ENCODE results near the gene HERC2. TPM values are rescaled to one million over a fixed set of nuclear protein-coding genes. Genes with fewer than 3 reads are reported as not detected.
A peak's percentile ranks its signal among the peaks of the same experiment; 100 is the strongest.

Gene HERC2
- total and polyA plus RNA-seq, 10 donors: 16.1 to 79.8 (median 58.9) TPM

DNA sequence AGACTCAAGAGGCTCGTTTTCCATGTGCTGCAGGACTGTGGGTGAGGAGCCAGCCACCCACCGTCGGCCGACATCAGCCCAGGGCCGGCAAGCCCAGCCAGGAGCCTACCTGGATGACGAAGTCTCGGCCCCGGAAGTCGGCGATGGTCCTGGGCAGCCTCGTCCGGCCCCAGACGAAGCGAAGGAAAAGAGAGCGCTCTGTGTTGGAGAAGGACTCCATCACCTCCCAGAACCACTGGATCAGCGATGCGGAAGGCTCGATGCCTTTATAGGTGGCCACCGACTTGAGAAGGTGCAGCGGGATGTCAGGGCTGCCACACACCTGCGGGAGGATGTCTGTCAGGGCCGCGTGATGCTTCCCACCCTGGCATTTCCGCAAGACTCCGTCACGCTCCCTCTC, 209.0 kb downstream of the HERC2 start:
- WGBS, 5 donors: 96 to 98% (median 97%) methylated on average over 26 of the region's 26 CpGs
- Histone ChIP-seq H3K27ac (no peak overlapping the region), H3K4me1 (peaks cover 0 to under 1% (median 0%) of the 10 kb centered on the region in 6 donors), H3K36me3 (peaks cover 0 to 75% (median 68%) of the 10 kb centered on the region in 6 donors), H3K4me3 (no peak overlapping the region), H3K9me3 (no peaks in the 10 kb centered on the region), H3K27me3 (replicated peaks in 1 of 7) (peaks cover 0 to 2% (median 0%) of the 10 kb centered on the region in 7 donors)
- DNase-seq: peak; percentile 57
- intact Hi-C loops (cut with DNase I; ENCODE audit: low total_unique reads): no loop called here
- TF ChIP-seq POLR2AphosphoS5 (IDR thresholded peaks at IDR 0.05): no peak
- TF ChIP-seq, protein P1, sequence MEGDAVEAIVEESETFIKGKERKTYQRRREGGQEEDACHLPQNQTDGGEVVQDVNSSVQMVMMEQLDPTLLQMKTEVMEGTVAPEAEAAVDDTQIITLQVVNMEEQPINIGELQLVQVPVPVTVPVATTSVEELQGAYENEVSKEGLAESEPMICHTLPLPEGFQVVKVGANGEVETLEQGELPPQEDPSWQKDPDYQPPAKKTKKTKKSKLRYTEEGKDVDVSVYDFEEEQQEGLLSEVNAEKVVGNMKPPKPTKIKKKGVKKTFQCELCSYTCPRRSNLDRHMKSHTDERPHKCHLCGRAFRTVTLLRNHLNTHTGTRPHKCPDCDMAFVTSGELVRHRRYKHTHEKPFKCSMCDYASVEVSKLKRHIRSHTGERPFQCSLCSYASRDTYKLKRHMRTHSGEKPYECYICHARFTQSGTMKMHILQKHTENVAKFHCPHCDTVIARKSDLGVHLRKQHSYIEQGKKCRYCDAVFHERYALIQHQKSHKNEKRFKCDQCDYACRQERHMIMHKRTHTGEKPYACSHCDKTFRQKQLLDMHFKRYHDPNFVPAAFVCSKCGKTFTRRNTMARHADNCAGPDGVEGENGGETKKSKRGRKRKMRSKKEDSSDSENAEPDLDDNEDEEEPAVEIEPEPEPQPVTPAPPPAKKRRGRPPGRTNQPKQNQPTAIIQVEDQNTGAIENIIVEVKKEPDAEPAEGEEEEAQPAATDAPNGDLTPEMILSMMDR (IDR thresholded peaks at IDR 0.05 in 8 of 11, conservative IDR thresholded peaks at IDR 0.05 in 3 of 11): no peak
- TF ChIP-seq POLR2A (IDR thresholded peaks at IDR 0.05): no peak

DNA sequence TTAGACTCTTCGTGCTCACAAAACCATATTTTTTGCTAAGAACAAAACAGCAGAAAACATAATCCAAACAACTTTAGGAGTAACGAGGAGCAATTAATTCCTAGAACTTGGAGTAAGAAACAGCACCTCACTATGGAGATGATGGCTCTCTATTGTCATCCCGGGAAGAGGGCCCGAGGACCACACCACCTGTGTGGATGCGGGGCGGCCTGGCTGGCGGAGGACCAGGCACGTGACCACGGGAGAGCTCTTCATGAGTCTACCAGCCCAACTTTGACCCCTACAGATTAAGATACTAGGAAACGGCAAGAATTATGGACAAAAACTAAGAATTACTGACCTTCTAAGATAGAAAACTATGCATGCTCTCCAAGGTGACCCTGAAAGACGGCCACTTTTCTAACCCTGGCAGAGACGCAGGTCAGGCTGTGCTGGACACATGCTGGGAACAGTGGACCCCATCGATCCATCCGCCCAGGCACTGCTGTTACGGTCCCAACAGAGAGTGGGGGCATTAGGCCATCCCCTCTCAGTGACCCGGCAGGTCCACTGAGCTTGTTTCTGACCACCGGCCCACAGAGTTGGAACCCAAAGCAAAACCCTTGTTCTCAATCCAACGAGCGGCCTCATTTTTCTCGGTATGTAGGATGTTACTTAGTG, 209.7 kb downstream of the HERC2 start:
- Histone ChIP-seq H3K4me3 (no peak overlapping the region), H3K36me3 (peaks cover 0 to 67% (median 63%) of the 10 kb centered on the region in 6 donors), H3K27me3 (replicated peaks in 1 of 7) (peaks cover 0 to 9% (median 6%) of the 10 kb centered on the region in 7 donors), H3K27ac (no peak overlapping the region), H3K4me1 (peaks cover 0 to 8% (median 7%) of the 10 kb centered on the region in 6 donors), H3K9me3 (no peaks in the 10 kb centered on the region)
- DNase-seq: no peak
- WGBS, 5 donors: 94 to 98% (median 95%) methylated on average over 19 to 20 of the region's 20 CpGs
- intact Hi-C loops (cut with DNase I; ENCODE audit: low total_unique reads): no loop called here
- TF ChIP-seq POLR2A (IDR thresholded peaks at IDR 0.05): no peak
- TF ChIP-seq, protein P1 (IDR thresholded peaks at IDR 0.05 in 8 of 11, conservative IDR thresholded peaks at IDR 0.05 in 3 of 11): no peak

DNA sequence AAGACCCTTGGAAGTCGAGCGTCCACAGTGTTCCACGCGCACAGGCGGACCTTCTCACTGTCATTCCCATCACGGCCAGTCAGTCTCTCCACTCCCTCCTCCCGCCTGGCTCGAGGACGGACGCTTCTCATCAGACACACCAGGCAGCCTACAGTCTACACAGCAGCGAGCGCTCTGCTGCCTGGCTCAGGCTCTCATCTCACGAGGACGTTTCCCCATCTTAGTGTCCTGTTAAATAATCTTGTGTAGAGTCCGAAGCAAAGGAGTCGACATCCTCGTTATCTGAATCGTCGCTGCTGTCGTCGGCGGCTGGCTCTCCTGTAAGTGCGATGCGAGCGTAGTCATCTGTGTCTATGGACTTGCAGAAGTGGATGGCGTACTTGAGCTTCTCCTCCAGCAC, 210.4 kb downstream of the HERC2 start:
- Histone ChIP-seq H3K4me3 (no peak overlapping the region), H3K36me3 (peaks cover 0 to 60% (median 56%) of the 10 kb centered on the region in 6 donors), H3K4me1 (peaks cover 3 to 15% (median 14%) of the 10 kb centered on the region in 6 donors), H3K9me3 (no peaks in the 10 kb centered on the region), H3K27me3 (replicated peaks in 1 of 7) (peaks cover 0 to 16% (median 13%) of the 10 kb centered on the region in 7 donors), H3K27ac (no peak overlapping the region)
- intact Hi-C loops (cut with DNase I; ENCODE audit: low total_unique reads): no loop called here
- 93 to 96% (median 94%) methylated on average over 26 of the region's 26 CpGs for WGBS, 5 donors
- TF ChIP-seq POLR2AphosphoS5 (IDR thresholded peaks at IDR 0.05) (no peak), POLR2A (IDR thresholded peaks at IDR 0.05) (no peak)
- TF ChIP-seq, protein P1 (IDR thresholded peaks at IDR 0.05 in 8 of 11, conservative IDR thresholded peaks at IDR 0.05 in 3 of 11): no peak
- DNase-seq: peak; percentile 67

DNA sequence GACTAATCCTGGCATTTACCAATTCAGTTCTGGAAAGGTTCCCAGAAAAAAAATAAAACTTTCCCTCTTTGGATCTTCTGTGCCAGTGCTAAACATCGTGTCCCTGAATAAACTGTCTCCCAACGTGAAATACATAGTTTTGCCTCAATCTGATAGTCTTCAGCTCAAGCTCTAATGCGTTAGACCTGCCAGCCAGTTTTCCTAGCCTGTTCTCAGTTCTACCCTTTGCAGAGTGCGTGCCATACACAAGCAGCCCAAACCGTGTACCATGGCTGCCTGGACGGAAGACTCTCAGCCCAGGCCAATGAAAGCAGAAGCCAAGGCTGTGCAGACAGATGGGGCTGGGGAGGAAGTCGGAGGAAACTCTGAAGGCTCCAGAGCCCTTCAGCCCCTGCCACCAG, 211.5 kb downstream of the HERC2 start:
- no peak overlapping the region for H3K4me3 ChIP-seq
- H3K27ac ChIP-seq: peak overlapping the region in 1 of 8 donors; percentile 4
- H3K4me1 ChIP-seq: peaks cover 5 to 22% (median 18%) of the 10 kb centered on the region in 6 donors
- WGBS, 5 donors: 64 to 81% (median 79%) methylated on average over 7 of the region's 7 CpGs
- peaks cover 0 to 50% (median 45%) of the 10 kb centered on the region in 6 donors for H3K36me3 ChIP-seq
- no peak for DNase-seq
- H3K27me3 ChIP-seq (replicated peaks in 1 of 7): peaks cover 0 to 25% (median 17%) of the 10 kb centered on the region in 7 donors
- H3K9me3 ChIP-seq: no peaks in the 10 kb centered on the region
- TF ChIP-seq POLR2AphosphoS5 (IDR thresholded peaks at IDR 0.05): no peak
- no peak for TF ChIP-seq POLR2A (IDR thresholded peaks at IDR 0.05)
- TF ChIP-seq, protein P1 (IDR thresholded peaks at IDR 0.05 in 8 of 11, conservative IDR thresholded peaks at IDR 0.05 in 3 of 11): no peak
- intact Hi-C loops (cut with DNase I; ENCODE audit: low total_unique reads): no loop called here

Measured in spleen (tissue), 11 donors.